Osteocyte (in vitro differentiated cells): ENCODE measurements around the gene RALGDS. TPM values are rescaled to one million over a fixed set of nuclear protein-coding genes. Genes with fewer than 3 reads are reported as not detected.

Experiments used
- DNase-seq: peaks from one replicate; pipeline ENCODE4 v3.0.0; 2021; ENCODE audit warnings: mixed read lengths; ENCODE audit not compliant: unreplicated experiment; ENCODE audit errors: extremely low spot score
- H3K27ac Mint-ChIP-seq: one replicate; pipeline ENCODE4 v1.8.0; 2021; ENCODE audit warnings: mild to moderate bottlenecking, mixed read lengths; ENCODE audit not compliant: unreplicated experiment
- H3K27me3 Mint-ChIP-seq: one replicate; pipeline ENCODE4 v1.8.0; 2021; ENCODE audit warnings: mixed read lengths; ENCODE audit not compliant: unreplicated experiment
- H3K36me3 Mint-ChIP-seq: one replicate; pipeline ENCODE4 v1.8.0; 2021; ENCODE audit warnings: mixed read lengths; ENCODE audit not compliant: unreplicated experiment
- H3K4me1 Mint-ChIP-seq: one replicate; pipeline ENCODE4 v1.8.0; 2021; ENCODE audit warnings: mixed read lengths; ENCODE audit not compliant: unreplicated experiment
- H3K4me3 Mint-ChIP-seq: one replicate; pipeline ENCODE4 v1.8.0; 2021; ENCODE audit warnings: mild to moderate bottlenecking, moderate library complexity, mixed read lengths; ENCODE audit not compliant: unreplicated experiment
- H3K9me3 Mint-ChIP-seq: one replicate; pipeline ENCODE4 v1.8.0; 2021; ENCODE audit warnings: mixed read lengths; ENCODE audit not compliant: unreplicated experiment
- CTCF ChIP-seq: fragments of 200-600 bp; sonication (generic); IDR thresholded peaks from 2 replicates; pipeline ENCODE4 v1.5.0; 2021; ENCODE audit warnings: antibody characterized with exemption, mild to moderate bottlenecking, moderate library complexity
- total RNA-seq: library from RNA; stranded (reverse); gene quantifications from 2 replicates; pipeline ENCODE4 v1.2.1, GENCODE V29; 2021

Gene RALGDS
- total RNA-seq, 1 donor from 2014 or later, result 38.4 TPM

GRCh38 chr9:133055788-133056420 lies 65.1 kb downstream of the RALGDS start:
- Mint-ChIP-seq H3K27ac (peak overlapping the region; percentile 27), H3K4me3 (no peak overlapping the region), H3K36me3 (peaks cover 36% of the 10 kb centered on the region), H3K9me3 (no peaks in the 10 kb centered on the region), H3K4me1 (peaks cover 51% of the 10 kb centered on the region), H3K27me3 (no peaks in the 10 kb centered on the region)
- no peak for TF ChIP-seq CTCF
- DNase-seq, result no peak

- DNase-seq, result peak; percentile 91
- H3K9me3 Mint-ChIP-seq, result no peaks in the 10 kb centered on the region
- H3K36me3 Mint-ChIP-seq, result peaks cover 40% of the 10 kb centered on the region
- peaks cover 48% of the 10 kb centered on the region for H3K4me1 Mint-ChIP-seq
- peak overlapping the region; percentile 83 for H3K27ac Mint-ChIP-seq
- TF ChIP-seq CTCF, result no peak
- H3K27me3 Mint-ChIP-seq, result no peaks in the 10 kb centered on the region
- no peak overlapping the region for H3K4me3 Mint-ChIP-seq
Observed at GRCh38 chr9:133054966-133055365, 66.1 kb downstream of the RALGDS start.

GRCh38 chr9:133054194-133054890 lies 66.7 kb downstream of the RALGDS start:
- Mint-ChIP-seq H3K27ac (peak overlapping the region; percentile 83), H3K36me3 (peaks cover 45% of the 10 kb centered on the region), H3K9me3 (no peaks in the 10 kb centered on the region)

GRCh38 chr9:133051966-133052539 lies 69.0 kb downstream of the RALGDS start:
- H3K9me3 Mint-ChIP-seq, result no peaks in the 10 kb centered on the region
- no peaks in the 10 kb centered on the region for H3K27me3 Mint-ChIP-seq
- H3K36me3 Mint-ChIP-seq, result peaks cover 40% of the 10 kb centered on the region
- no peak for TF ChIP-seq CTCF
- no peak overlapping the region for H3K4me3 Mint-ChIP-seq
- H3K27ac Mint-ChIP-seq, result no peak overlapping the region
- peaks cover 38% of the 10 kb centered on the region for H3K4me1 Mint-ChIP-seq
- DNase-seq, result no peak

More at GRCh38 chr9:133054194-133054890, 66.7 kb downstream of the RALGDS start:
- Mint-ChIP-seq H3K4me1 (peaks cover 46% of the 10 kb centered on the region), H3K4me3 (no peak overlapping the region), H3K27me3 (no peaks in the 10 kb centered on the region)
- no peak for TF ChIP-seq CTCF
- DNase-seq, result no peak

- no peak for TF ChIP-seq CTCF
- Mint-ChIP-seq H3K4me1 (peaks cover 34% of the 10 kb centered on the region), H3K27me3 (no peaks in the 10 kb centered on the region), H3K4me3 (no peak overlapping the region), H3K27ac (no peak overlapping the region), H3K36me3 (peaks cover 40% of the 10 kb centered on the region), H3K9me3 (no peaks in the 10 kb centered on the region)
- no peak for DNase-seq
Observed at GRCh38 chr9:133051281-133051900, 69.6 kb downstream of the RALGDS start.
